ENCODE measurements around the gene PRKCZ.
A peak's percentile ranks its signal among the peaks of the same experiment; 100 is the strongest.

The PRKCZ gene

GRCh38 chr1:2130156-2130555, 79.9 kb downstream of the PRKCZ start:
- Histone ChIP-seq H3K9me3 (ENCODE audit: control insufficient read depth, low read length) (no peaks in the 10 kb centered on the region), H3K27ac (no peak overlapping the region), H2AFZ (no peak overlapping the region), H3K36me3 (ENCODE audit: control insufficient read depth, insufficient read depth, low read length) (no peaks in the 10 kb centered on the region), H3K4me3 (ENCODE audit: low read depth, low read length) (no peak overlapping the region), H3K27me3 (ENCODE audit: control insufficient read depth, insufficient read depth, low read length) (no peaks in the 10 kb centered on the region), H3K4me2 (ENCODE audit: low read length) (no peak overlapping the region), H3K79me2 (no peaks in the 10 kb centered on the region), H3K9ac (no peak overlapping the region), H3K4me1 (no peaks in the 10 kb centered on the region)
- TF ChIP-seq CTCF (IDR thresholded peaks at IDR 0.05) = no peak

GRCh38 chr1:2130871-2131289, 80.7 kb downstream of the PRKCZ start:
- Histone ChIP-seq H3K27me3 (ENCODE audit: control insufficient read depth, insufficient read depth, low read length) (no peaks in the 10 kb centered on the region), H3K4me3 (ENCODE audit: low read depth, low read length) (no peak overlapping the region), H3K9ac (no peak overlapping the region), H3K9me3 (ENCODE audit: control insufficient read depth, low read length) (no peaks in the 10 kb centered on the region), H3K27ac (no peak overlapping the region), H3K79me2 (no peaks in the 10 kb centered on the region), H3K4me1 (no peaks in the 10 kb centered on the region), H3K4me2 (ENCODE audit: low read length) (no peak overlapping the region), H3K36me3 (ENCODE audit: control insufficient read depth, insufficient read depth, low read length) (no peaks in the 10 kb centered on the region), H2AFZ (no peak overlapping the region)
- no peak for TF ChIP-seq CTCF (IDR thresholded peaks at IDR 0.05)

- Histone ChIP-seq H2AFZ (peak overlapping the region; percentile 15), H3K9me3 (ENCODE audit: control insufficient read depth, low read length) (no peaks in the 10 kb centered on the region), H3K4me1 (no peaks in the 10 kb centered on the region)
These were observed 82.2 kb downstream of the PRKCZ start for GRCh38 chr1:2132222-2133038.

GRCh38 chr1:2133039-2133878, 83.0 kb downstream of the PRKCZ start:
- Histone ChIP-seq H3K9me3 (ENCODE audit: control insufficient read depth, low read length) (no peaks in the 10 kb centered on the region), H3K4me1 (no peaks in the 10 kb centered on the region), H3K9ac (no peak overlapping the region), H3K27me3 (ENCODE audit: control insufficient read depth, insufficient read depth, low read length) (no peaks in the 10 kb centered on the region), H3K36me3 (ENCODE audit: control insufficient read depth, insufficient read depth, low read length) (no peaks in the 10 kb centered on the region), H3K4me3 (ENCODE audit: low read depth, low read length) (peak overlapping the region; percentile 23), H3K4me2 (ENCODE audit: low read length) (peak overlapping the region; percentile 57), H3K27ac (peak overlapping the region; percentile 61), H3K79me2 (no peaks in the 10 kb centered on the region), H2AFZ (peak overlapping the region; percentile 42)
- no peak for TF ChIP-seq CTCF (IDR thresholded peaks at IDR 0.05)

More at GRCh38 chr1:2132222-2133038, 82.2 kb downstream of the PRKCZ start:
- Histone ChIP-seq H3K79me2 (no peaks in the 10 kb centered on the region), H3K27ac (peak overlapping the region; percentile 61), H3K4me2 (ENCODE audit: low read length) (peak overlapping the region; percentile 57), H3K27me3 (ENCODE audit: control insufficient read depth, insufficient read depth, low read length) (no peaks in the 10 kb centered on the region), H3K4me3 (ENCODE audit: low read depth, low read length) (peak overlapping the region; percentile 23), H3K36me3 (ENCODE audit: control insufficient read depth, insufficient read depth, low read length) (no peaks in the 10 kb centered on the region), H3K9ac (no peak overlapping the region)
- TF ChIP-seq CTCF (IDR thresholded peaks at IDR 0.05) = no peak

Measured in parathyroid adenoma (tissue), 2 donors.